ENCODE data around the gene PTPRK. TPM values are rescaled to one million over a fixed set of nuclear protein-coding genes. Genes with fewer than 3 reads are reported as not detected.

The PTPRK gene
- total RNA-seq, 1 experiment from 2014 or later = 89.3 TPM

DNA sequence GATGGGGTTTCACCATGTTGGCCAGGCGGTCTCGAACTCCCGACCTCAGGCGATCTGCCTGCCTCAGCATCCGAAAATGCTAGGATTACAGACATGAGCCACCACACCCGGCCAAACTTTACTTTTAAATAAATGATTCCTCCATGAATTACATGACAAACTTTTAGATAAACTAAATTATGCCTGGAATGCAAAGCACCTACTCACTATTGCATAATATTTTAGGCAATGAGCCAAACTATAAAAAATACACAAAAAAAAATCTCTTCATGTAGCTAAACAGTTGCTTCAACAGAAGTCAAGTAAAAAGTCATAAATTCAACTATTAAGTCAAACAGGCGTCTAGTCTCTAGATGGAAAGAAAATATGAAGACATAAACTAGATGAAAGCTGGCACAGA lies 56.5 kb downstream of the PTPRK start:
- H3F3A ChIP-seq (ENCODE audit: insufficient read depth, low read depth) = peaks cover 11% of the 10 kb centered on the region
- H3K9me2 ChIP-seq (ENCODE audit: insufficient read depth) = no peaks in the 10 kb centered on the region
- ChIA-PET CTCF (no interaction called here), POLR2A (ENCODE audit: unreplicated experiment) (no interaction called here)
- peaks cover 10% of the 10 kb centered on the region for H3K36me3 ChIP-seq (ENCODE audit: low read depth)
- intact Hi-C loops (cut with micrococcal nuclease; ENCODE audit: unreplicated experiment) = no loop called here
- H3K9me3 ChIP-seq (ENCODE audit: insufficient read depth, low read depth) = no peaks in the 10 kb centered on the region; the same call in 1 of the 2 replicates
- no peak overlapping the region for H3K27ac ChIP-seq
- no TSS peak for BruUV-seq (replicated peaks)
- no peak overlapping the region for H3K4me2 ChIP-seq
- no peaks in the 10 kb centered on the region for H3K27me3 ChIP-seq (ENCODE audit: insufficient read depth, low read depth)
- H3K79me2 ChIP-seq (ENCODE audit: low read depth) = peaks cover 66% of the 10 kb centered on the region
- TF ChIP-seq, protein P1, sequence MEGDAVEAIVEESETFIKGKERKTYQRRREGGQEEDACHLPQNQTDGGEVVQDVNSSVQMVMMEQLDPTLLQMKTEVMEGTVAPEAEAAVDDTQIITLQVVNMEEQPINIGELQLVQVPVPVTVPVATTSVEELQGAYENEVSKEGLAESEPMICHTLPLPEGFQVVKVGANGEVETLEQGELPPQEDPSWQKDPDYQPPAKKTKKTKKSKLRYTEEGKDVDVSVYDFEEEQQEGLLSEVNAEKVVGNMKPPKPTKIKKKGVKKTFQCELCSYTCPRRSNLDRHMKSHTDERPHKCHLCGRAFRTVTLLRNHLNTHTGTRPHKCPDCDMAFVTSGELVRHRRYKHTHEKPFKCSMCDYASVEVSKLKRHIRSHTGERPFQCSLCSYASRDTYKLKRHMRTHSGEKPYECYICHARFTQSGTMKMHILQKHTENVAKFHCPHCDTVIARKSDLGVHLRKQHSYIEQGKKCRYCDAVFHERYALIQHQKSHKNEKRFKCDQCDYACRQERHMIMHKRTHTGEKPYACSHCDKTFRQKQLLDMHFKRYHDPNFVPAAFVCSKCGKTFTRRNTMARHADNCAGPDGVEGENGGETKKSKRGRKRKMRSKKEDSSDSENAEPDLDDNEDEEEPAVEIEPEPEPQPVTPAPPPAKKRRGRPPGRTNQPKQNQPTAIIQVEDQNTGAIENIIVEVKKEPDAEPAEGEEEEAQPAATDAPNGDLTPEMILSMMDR (conservative IDR thresholded peaks at IDR 0.05) = no peak
- TF ChIP-seq EZH2 (IDR thresholded peaks at IDR 0.05; ENCODE audit: low read depth) = no peak
- H4K20me1 ChIP-seq (ENCODE audit: insufficient read depth) = peaks cover 4% of the 10 kb centered on the region
- H3K4me3 ChIP-seq = no peak overlapping the region
- 0 out of 2 replicates have a peak, but pooled peaks cover 7% of the 10 kb centered on the region for H3K4me1 ChIP-seq (replicated peaks; ENCODE audit: insufficient read depth)
- H2AFZ ChIP-seq = no peak overlapping the region
- peak; percentile 27 to 76 for DNase-seq

DNA sequence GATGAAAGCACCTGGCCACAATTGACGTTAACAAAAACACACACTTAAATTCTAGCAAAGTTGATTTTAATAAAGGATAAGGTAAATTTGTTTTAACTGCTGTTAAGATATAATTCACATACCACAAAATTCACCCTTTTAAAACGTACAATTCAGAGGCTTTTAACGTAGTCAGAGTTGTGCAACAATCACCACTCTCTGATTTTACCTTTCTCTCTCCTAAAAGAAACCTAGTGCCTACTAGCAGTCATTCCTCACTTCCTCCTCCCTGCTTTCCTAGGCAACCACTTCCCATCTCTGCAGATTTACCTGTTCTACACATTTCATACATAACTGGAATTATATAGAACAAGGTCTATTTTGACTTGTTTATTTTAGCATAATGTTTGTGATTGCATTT lies 58.9 kb downstream of the PTPRK start:
- CTCF ChIA-PET = interaction anchor here (1.0 kb wide), 1 partner anchor 48 kb away, joined by 3 read pairs; no protein-coding TSS in a partner anchor
- TF ChIP-seq, protein P1 (conservative IDR thresholded peaks at IDR 0.05) = no peak
- TF ChIP-seq EZH2 (IDR thresholded peaks at IDR 0.05; ENCODE audit: low read depth) = no peak
- H3K27me3 ChIP-seq (ENCODE audit: insufficient read depth, low read depth) = no peaks in the 10 kb centered on the region
- H3K4me2 ChIP-seq = no peak overlapping the region
- peaks cover 16% of the 10 kb centered on the region for H3F3A ChIP-seq (ENCODE audit: insufficient read depth, low read depth)
- intact Hi-C loops (cut with micrococcal nuclease; ENCODE audit: unreplicated experiment) = no loop called here
- no TSS peak for BruUV-seq (replicated peaks)
- H3K4me3 ChIP-seq = no peak overlapping the region
- peaks cover 9% of the 10 kb centered on the region for H4K20me1 ChIP-seq (ENCODE audit: insufficient read depth)
- POLR2A ChIA-PET (ENCODE audit: unreplicated experiment) = no interaction called here
- DNase-seq = no peak
- H3K9me2 ChIP-seq (ENCODE audit: insufficient read depth) = no peaks in the 10 kb centered on the region
- 0 out of 2 replicates have a peak, but pooled peaks cover 7% of the 10 kb centered on the region for H3K4me1 ChIP-seq (replicated peaks; ENCODE audit: insufficient read depth)
- no peaks in the 10 kb centered on the region; the same call in 1 of the 2 replicates for H3K9me3 ChIP-seq (ENCODE audit: insufficient read depth, low read depth)
- peaks cover 76% of the 10 kb centered on the region for H3K79me2 ChIP-seq (ENCODE audit: low read depth)
- H3K27ac ChIP-seq = no peak overlapping the region
- no peak overlapping the region for H2AFZ ChIP-seq
- H3K36me3 ChIP-seq (ENCODE audit: low read depth) = peaks cover 21% of the 10 kb centered on the region

DNA sequence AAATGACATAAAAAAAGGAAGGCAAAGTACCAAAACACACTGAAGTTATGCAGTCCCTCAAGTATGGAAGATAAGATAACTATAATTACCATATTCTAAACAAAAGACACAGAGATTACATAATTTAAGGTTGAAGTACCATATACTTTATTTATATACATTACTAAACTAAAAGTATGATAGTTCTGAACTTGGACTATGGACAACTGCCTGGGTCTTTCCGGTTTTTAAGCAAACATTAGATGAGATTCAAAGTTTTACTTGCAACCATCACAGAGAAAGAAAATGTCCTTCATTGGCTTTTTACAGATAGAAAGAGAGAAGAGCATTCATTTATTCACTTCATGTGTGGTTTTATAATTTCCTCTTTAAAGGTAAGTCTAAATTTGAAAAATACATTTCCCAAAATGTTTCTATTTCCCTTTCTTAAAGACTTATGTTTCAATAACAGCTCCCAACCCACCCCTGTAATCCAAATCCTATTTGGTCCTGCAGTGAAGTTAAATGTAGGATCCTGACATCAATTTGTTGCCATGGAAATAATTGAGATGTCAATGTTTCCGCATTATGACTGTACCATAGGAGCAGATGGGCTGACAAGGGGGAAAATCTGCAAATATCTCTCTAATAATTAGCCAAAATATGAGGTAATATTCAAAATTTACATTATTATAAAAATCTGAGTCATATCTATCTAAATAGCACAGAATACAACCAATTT lies 63.7 kb downstream of the PTPRK start:
- H3K27me3 ChIP-seq (ENCODE audit: insufficient read depth, low read depth) = no peaks in the 10 kb centered on the region
- no peak overlapping the region for H3K4me3 ChIP-seq
- no peak overlapping the region for H3K27ac ChIP-seq
- DNase-seq = no peak
- H2AFZ ChIP-seq = no peak overlapping the region
- TF ChIP-seq, protein P1 (conservative IDR thresholded peaks at IDR 0.05) = no peak
- TF ChIP-seq EZH2 (IDR thresholded peaks at IDR 0.05; ENCODE audit: low read depth) = no peak
- 0 out of 2 replicates have a peak, but pooled peaks cover 5% of the 10 kb centered on the region for H3F3A ChIP-seq (ENCODE audit: insufficient read depth, low read depth)
- no peaks in the 10 kb centered on the region for H3K9me2 ChIP-seq (ENCODE audit: insufficient read depth)
- no peaks in the 10 kb centered on the region for H3K9me3 ChIP-seq (ENCODE audit: insufficient read depth, low read depth)
- no peaks in the 10 kb centered on the region for H3K4me1 ChIP-seq (replicated peaks; ENCODE audit: insufficient read depth)
- 0 out of 2 replicates have a peak, but pooled peaks cover 9% of the 10 kb centered on the region for H4K20me1 ChIP-seq (ENCODE audit: insufficient read depth)
- intact Hi-C loops (cut with micrococcal nuclease; ENCODE audit: unreplicated experiment) = no loop called here
- CTCF ChIA-PET = no interaction called here
- 0 out of 2 replicates have a peak, but pooled peaks cover 11% of the 10 kb centered on the region for H3K36me3 ChIP-seq (ENCODE audit: low read depth)
- POLR2A ChIA-PET (ENCODE audit: unreplicated experiment) = no interaction called here
- no peak overlapping the region for H3K4me2 ChIP-seq
- no TSS peak for BruUV-seq (replicated peaks)
- peaks cover 78% of the 10 kb centered on the region for H3K79me2 ChIP-seq (ENCODE audit: low read depth)
